ENCODE measurements around the gene INTS6L. TPM values are rescaled to one million over a fixed set of nuclear protein-coding genes. Genes with fewer than 3 reads are reported as not detected.

INTS6L gene
- polyA plus RNA-seq, 3 donors, result 2.7 to 29.0 (median 3.0) TPM

- TF ChIP-seq, protein P1, sequence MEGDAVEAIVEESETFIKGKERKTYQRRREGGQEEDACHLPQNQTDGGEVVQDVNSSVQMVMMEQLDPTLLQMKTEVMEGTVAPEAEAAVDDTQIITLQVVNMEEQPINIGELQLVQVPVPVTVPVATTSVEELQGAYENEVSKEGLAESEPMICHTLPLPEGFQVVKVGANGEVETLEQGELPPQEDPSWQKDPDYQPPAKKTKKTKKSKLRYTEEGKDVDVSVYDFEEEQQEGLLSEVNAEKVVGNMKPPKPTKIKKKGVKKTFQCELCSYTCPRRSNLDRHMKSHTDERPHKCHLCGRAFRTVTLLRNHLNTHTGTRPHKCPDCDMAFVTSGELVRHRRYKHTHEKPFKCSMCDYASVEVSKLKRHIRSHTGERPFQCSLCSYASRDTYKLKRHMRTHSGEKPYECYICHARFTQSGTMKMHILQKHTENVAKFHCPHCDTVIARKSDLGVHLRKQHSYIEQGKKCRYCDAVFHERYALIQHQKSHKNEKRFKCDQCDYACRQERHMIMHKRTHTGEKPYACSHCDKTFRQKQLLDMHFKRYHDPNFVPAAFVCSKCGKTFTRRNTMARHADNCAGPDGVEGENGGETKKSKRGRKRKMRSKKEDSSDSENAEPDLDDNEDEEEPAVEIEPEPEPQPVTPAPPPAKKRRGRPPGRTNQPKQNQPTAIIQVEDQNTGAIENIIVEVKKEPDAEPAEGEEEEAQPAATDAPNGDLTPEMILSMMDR (IDR thresholded peaks at IDR 0.05), result no peak
- H3K9me3 Mint-ChIP-seq, result no peaks in the 10 kb centered on the region
- H3K27ac ChIP-seq (ENCODE audit: low read depth in 1 of 2, low read length in 2 of 2), result no peak overlapping the region
- no peaks in the 10 kb centered on the region for H3K36me3 Mint-ChIP-seq
- H3K79me2 ChIP-seq (ENCODE audit: insufficient read depth, low read length), result no peaks in the 10 kb centered on the region
- H3K4me3 ChIP-seq (replicated peaks in 1 of 3; ENCODE audit: low read depth in 2 of 3, low read length in 3 of 3), result no peak overlapping the region
- H2AFZ ChIP-seq (ENCODE audit: insufficient read depth, low read depth, low read length, poor library complexity, severe bottlenecking), result no peak overlapping the region
- H3K4me1 ChIP-seq (ENCODE audit: control insufficient read depth in 1 of 2, insufficient read depth in 2 of 2, low read length in 2 of 2), result peaks cover 0 to 8% of the 10 kb centered on the region in 2 donors
- peaks cover 4% of the 10 kb centered on the region for H3K4me1 Mint-ChIP-seq
- H3K9me3 ChIP-seq (replicated peaks in 1 of 2; ENCODE audit: control insufficient read depth in 1 of 2, insufficient read depth in 1 of 2, low read length in 2 of 2), result no peaks in the 10 kb centered on the region
- H3K27me3 Mint-ChIP-seq (ENCODE audit: low read depth in 3 of 3), result peaks cover 0 to 2% (median 0%) of the 10 kb centered on the region in 3 donors
- no peak for DNase-seq
- WGBS (ENCODE audit: insufficient coverage), result no CpG with 5 or more reads among the region's 1 CpG
- H3K27me3 ChIP-seq (ENCODE audit: control insufficient read depth in 2 of 2, insufficient read depth in 2 of 2, low read length in 2 of 2), result no peaks in the 10 kb centered on the region
- no peak overlapping the region for H3K4me3 Mint-ChIP-seq
- H4K20me1 ChIP-seq (ENCODE audit: insufficient read depth, low read length), result no peaks in the 10 kb centered on the region
- intact Hi-C loops (cut with micrococcal nuclease), result loop anchor here (10.0 kb wide), 1 partner anchor 85 kb away; no protein-coding TSS in a partner anchor
- H3K9ac ChIP-seq (ENCODE audit: insufficient read depth, low read length, poor library complexity, severe bottlenecking), result no peak overlapping the region
- no peak overlapping the region for H3K27ac Mint-ChIP-seq
- no peak overlapping the region for H3K4me2 ChIP-seq (replicated peaks; ENCODE audit: extremely low read depth, low read length, poor library complexity, severe bottlenecking)
- no peaks in the 10 kb centered on the region for H3K36me3 ChIP-seq (replicated peaks in 1 of 2; ENCODE audit: control insufficient read depth in 1 of 2, insufficient read depth in 2 of 2, low read length in 2 of 2)
These were observed 30.9 kb upstream of the INTS6L start for GRCh38 chrX:135489542-135489941.

- intact Hi-C loops (cut with micrococcal nuclease), result no loop called here
- Histone ChIP-seq H3K79me2 (ENCODE audit: insufficient read depth, low read length) (no peaks in the 10 kb centered on the region), H3K27ac (ENCODE audit: low read depth in 1 of 2, low read length in 2 of 2) (no peak overlapping the region), H3K9ac (ENCODE audit: insufficient read depth, low read length, poor library complexity, severe bottlenecking) (no peak overlapping the region), H3K36me3 (replicated peaks in 1 of 2; ENCODE audit: control insufficient read depth in 1 of 2, insufficient read depth in 2 of 2, low read length in 2 of 2) (no peaks in the 10 kb centered on the region), H3K9me3 (replicated peaks in 1 of 2; ENCODE audit: control insufficient read depth in 1 of 2, insufficient read depth in 1 of 2, low read length in 2 of 2) (no peaks in the 10 kb centered on the region), H3K4me3 (replicated peaks in 1 of 3; ENCODE audit: low read depth in 2 of 3, low read length in 3 of 3) (no peak overlapping the region), H2AFZ (ENCODE audit: insufficient read depth, low read depth, low read length, poor library complexity, severe bottlenecking) (no peak overlapping the region), H4K20me1 (ENCODE audit: insufficient read depth, low read length) (no peaks in the 10 kb centered on the region), H3K27me3 (ENCODE audit: control insufficient read depth in 2 of 2, insufficient read depth in 2 of 2, low read length in 2 of 2) (no peaks in the 10 kb centered on the region), H3K4me2 (replicated peaks; ENCODE audit: extremely low read depth, low read length, poor library complexity, severe bottlenecking) (no peak overlapping the region), H3K4me1 (ENCODE audit: control insufficient read depth in 1 of 2, insufficient read depth in 2 of 2, low read length in 2 of 2) (peaks cover 0 to 8% of the 10 kb centered on the region in 2 donors)
- no CpG with 5 or more reads among the region's 4 CpGs for WGBS (ENCODE audit: insufficient coverage)
- no peaks in the 10 kb centered on the region for H3K36me3 Mint-ChIP-seq
- TF ChIP-seq, protein P1 (IDR thresholded peaks at IDR 0.05), result no peak
- no peaks in the 10 kb centered on the region for H3K9me3 Mint-ChIP-seq
- no peak for DNase-seq
- H3K4me1 Mint-ChIP-seq, result peaks cover 4% of the 10 kb centered on the region
- no peak overlapping the region for H3K4me3 Mint-ChIP-seq
- peaks cover 0 to 4% (median 2%) of the 10 kb centered on the region in 3 donors for H3K27me3 Mint-ChIP-seq (ENCODE audit: low read depth in 3 of 3)
- no peak overlapping the region for H3K27ac Mint-ChIP-seq
These were observed 29.4 kb upstream of the INTS6L start for GRCh38 chrX:135490979-135491514.
